ENCODE data around the gene PRMT7.

The PRMT7 gene

GRCh38 chr16:68289202-68289601, 21.6 kb upstream of the PRMT7 start:
- no peak overlapping the region for H3K4ac ChIP-seq (ENCODE audit: low read depth, low read length)
- H3K79me2 ChIP-seq (ENCODE audit: control insufficient read depth, insufficient read depth, low read length) = no peaks in the 10 kb centered on the region
- H2BK15ac ChIP-seq (replicated peaks; ENCODE audit: low read depth) = no peak overlapping the region
- H3K4me2 ChIP-seq (ENCODE audit: low read length) = no peak overlapping the region
- no peak overlapping the region for H3K4me3 ChIP-seq (ENCODE audit: low read length)
- H3K9ac ChIP-seq (ENCODE audit: low read length) = no peak overlapping the region
- no peak overlapping the region for H3K23ac ChIP-seq (ENCODE audit: low read length)
- H3K79me1 ChIP-seq (ENCODE audit: low read length) = peaks cover 11% of the 10 kb centered on the region
- H3K27ac ChIP-seq (ENCODE audit: low read depth, low read length) = no peak overlapping the region
- H3K27me3 ChIP-seq (ENCODE audit: insufficient read depth, low read length, poor library complexity) = no peaks in the 10 kb centered on the region
- no peak overlapping the region for H3K56ac ChIP-seq (ENCODE audit: low read length)
- H2AK5ac ChIP-seq (ENCODE audit: low read length) = no peak overlapping the region
- WGBS (ENCODE audit: extremely low coverage, insufficient coverage, low lambda C conversion rate) = no CpG with 5 or more reads among the region's 2 CpGs
- H2BK5ac ChIP-seq (ENCODE audit: low read length) = no peak overlapping the region
- H2BK120ac ChIP-seq (ENCODE audit: low read depth, low read length) = no peak overlapping the region
- no peak for DNase-seq
- no peak overlapping the region for H3K18ac ChIP-seq (ENCODE audit: low read length)
- no peak overlapping the region for H4K5ac ChIP-seq (ENCODE audit: low read length)
- peaks cover 17% of the 10 kb centered on the region for H3K36me3 ChIP-seq (ENCODE audit: control insufficient read depth, insufficient read depth, low read length)
- peaks cover 2% of the 10 kb centered on the region for H3K4me1 ChIP-seq (ENCODE audit: control insufficient read depth, low read depth, low read length)
- H4K8ac ChIP-seq (ENCODE audit: low read depth, low read length) = no peak overlapping the region

DNA sequence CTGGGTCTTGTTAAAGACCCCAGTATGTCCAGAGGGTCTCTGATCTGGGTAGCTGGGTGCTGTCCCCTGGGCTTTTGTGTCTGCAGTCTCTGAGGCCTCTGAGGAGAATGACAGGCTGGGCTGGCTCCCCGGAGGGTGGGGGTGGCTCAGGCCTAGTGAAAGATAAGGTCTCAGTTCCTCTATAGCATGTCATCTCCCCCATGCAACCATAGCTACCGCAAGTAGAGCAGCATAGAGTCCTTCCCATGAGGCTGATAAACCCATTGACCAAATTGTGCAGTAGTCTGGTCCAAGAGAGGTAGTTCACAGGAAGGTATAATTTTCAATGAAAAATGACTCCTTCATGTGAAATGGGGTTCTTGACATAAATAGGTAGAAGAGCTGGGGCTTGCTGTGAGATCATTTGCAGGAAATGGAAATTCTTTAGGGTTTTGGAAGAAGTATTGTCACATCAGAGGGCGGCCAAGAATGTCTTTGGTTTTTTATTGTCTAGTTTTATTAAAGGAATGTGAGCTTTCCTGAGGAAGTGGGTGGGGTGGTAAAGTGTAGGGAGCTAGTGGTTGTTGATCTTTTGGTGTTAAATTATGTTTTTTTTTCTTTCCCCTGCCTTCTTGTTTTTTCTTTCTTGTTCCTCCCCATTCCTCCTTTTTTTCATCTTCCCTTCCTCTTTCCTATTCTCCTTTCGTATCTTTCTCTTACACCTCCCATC, 21.0 kb upstream of the PRMT7 start:
- Histone ChIP-seq H4K8ac (ENCODE audit: low read depth, low read length) (no peak overlapping the region), H3K4me1 (ENCODE audit: control insufficient read depth, low read depth, low read length) (peaks cover 2% of the 10 kb centered on the region), H3K79me2 (ENCODE audit: control insufficient read depth, insufficient read depth, low read length) (no peaks in the 10 kb centered on the region), H3K9ac (ENCODE audit: low read length) (no peak overlapping the region), H2BK15ac (replicated peaks; ENCODE audit: low read depth) (no peak overlapping the region), H3K27ac (ENCODE audit: low read depth, low read length) (no peak overlapping the region), H3K79me1 (ENCODE audit: low read length) (peaks cover 11% of the 10 kb centered on the region), H3K4ac (ENCODE audit: low read depth, low read length) (no peak overlapping the region), H3K56ac (ENCODE audit: low read length) (no peak overlapping the region), H2BK120ac (ENCODE audit: low read depth, low read length) (no peak overlapping the region), H3K18ac (ENCODE audit: low read length) (no peak overlapping the region), H4K5ac (ENCODE audit: low read length) (no peak overlapping the region), H3K4me3 (ENCODE audit: low read length) (no peak overlapping the region), H2BK5ac (ENCODE audit: low read length) (no peak overlapping the region), H3K4me2 (ENCODE audit: low read length) (no peak overlapping the region), H3K27me3 (ENCODE audit: insufficient read depth, low read length, poor library complexity) (no peaks in the 10 kb centered on the region), H3K36me3 (ENCODE audit: control insufficient read depth, insufficient read depth, low read length) (peaks cover 20% of the 10 kb centered on the region), H3K23ac (ENCODE audit: low read length) (no peak overlapping the region), H2AK5ac (ENCODE audit: low read length) (no peak overlapping the region)
- peak; percentile 32 for DNase-seq
- 100% methylated on average over 1 of the region's 4 CpGs for WGBS (ENCODE audit: extremely low coverage, insufficient coverage, low lambda C conversion rate)

GRCh38 chr16:68290450-68290849, 20.4 kb upstream of the PRMT7 start:
- H3K36me3 ChIP-seq (ENCODE audit: control insufficient read depth, insufficient read depth, low read length) = peaks cover 20% of the 10 kb centered on the region
- no peak overlapping the region for H3K4ac ChIP-seq (ENCODE audit: low read depth, low read length)
- no peak overlapping the region for H4K8ac ChIP-seq (ENCODE audit: low read depth, low read length)
- H3K18ac ChIP-seq (ENCODE audit: low read length) = no peak overlapping the region
- H2AK5ac ChIP-seq (ENCODE audit: low read length) = no peak overlapping the region
- H3K4me3 ChIP-seq (ENCODE audit: low read length) = no peak overlapping the region
- H2BK5ac ChIP-seq (ENCODE audit: low read length) = no peak overlapping the region
- H3K4me2 ChIP-seq (ENCODE audit: low read length) = no peak overlapping the region
- no CpG with 5 or more reads among the region's 6 CpGs for WGBS (ENCODE audit: extremely low coverage, insufficient coverage, low lambda C conversion rate)
- DNase-seq = no peak
- H3K9ac ChIP-seq (ENCODE audit: low read length) = no peak overlapping the region
- H3K23ac ChIP-seq (ENCODE audit: low read length) = no peak overlapping the region
- peaks cover 6% of the 10 kb centered on the region for H3K79me1 ChIP-seq (ENCODE audit: low read length)
- H3K79me2 ChIP-seq (ENCODE audit: control insufficient read depth, insufficient read depth, low read length) = no peaks in the 10 kb centered on the region
- H4K5ac ChIP-seq (ENCODE audit: low read length) = no peak overlapping the region
- no peak overlapping the region for H2BK120ac ChIP-seq (ENCODE audit: low read depth, low read length)
- H3K27me3 ChIP-seq (ENCODE audit: insufficient read depth, low read length, poor library complexity) = no peaks in the 10 kb centered on the region
- H3K56ac ChIP-seq (ENCODE audit: low read length) = no peak overlapping the region
- peaks cover 2% of the 10 kb centered on the region for H3K4me1 ChIP-seq (ENCODE audit: control insufficient read depth, low read depth, low read length)
- H2BK15ac ChIP-seq (replicated peaks; ENCODE audit: low read depth) = no peak overlapping the region
- no peak overlapping the region for H3K27ac ChIP-seq (ENCODE audit: low read depth, low read length)

DNA sequence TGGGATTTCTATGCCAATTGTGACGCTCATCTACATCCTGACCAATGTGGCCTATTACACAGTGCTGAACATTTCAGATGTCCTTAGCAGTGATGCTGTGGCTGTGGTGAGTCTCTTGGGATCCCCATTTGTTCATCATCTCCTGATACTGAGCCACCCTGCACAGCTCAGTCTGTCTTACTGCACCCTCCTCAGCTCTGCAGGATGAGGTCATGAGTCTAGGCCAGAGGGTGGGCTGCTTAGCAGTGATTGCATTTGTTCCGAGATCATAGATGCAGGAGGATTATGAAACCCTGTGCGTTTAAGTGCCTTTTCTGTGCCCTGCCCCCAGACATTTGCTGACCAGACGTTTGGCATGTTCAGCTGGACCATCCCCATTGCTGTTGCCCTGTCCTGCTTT, 19.6 kb upstream of the PRMT7 start:
- no peak overlapping the region for H2BK15ac ChIP-seq (replicated peaks; ENCODE audit: low read depth)
- H3K27me3 ChIP-seq (ENCODE audit: insufficient read depth, low read length, poor library complexity) = no peaks in the 10 kb centered on the region
- no peak overlapping the region for H3K56ac ChIP-seq (ENCODE audit: low read length)
- no peak overlapping the region for H3K23ac ChIP-seq (ENCODE audit: low read length)
- no peak for DNase-seq
- no CpG with 5 or more reads among the region's 4 CpGs for WGBS (ENCODE audit: extremely low coverage, insufficient coverage, low lambda C conversion rate)
- H3K4me3 ChIP-seq (ENCODE audit: low read length) = no peak overlapping the region
- no peak overlapping the region for H2BK5ac ChIP-seq (ENCODE audit: low read length)
- H3K79me1 ChIP-seq (ENCODE audit: low read length) = peaks cover 2% of the 10 kb centered on the region
- H3K79me2 ChIP-seq (ENCODE audit: control insufficient read depth, insufficient read depth, low read length) = no peaks in the 10 kb centered on the region
- H3K4ac ChIP-seq (ENCODE audit: low read depth, low read length) = no peak overlapping the region
- H4K5ac ChIP-seq (ENCODE audit: low read length) = no peak overlapping the region
- peaks cover 20% of the 10 kb centered on the region for H3K36me3 ChIP-seq (ENCODE audit: control insufficient read depth, insufficient read depth, low read length)
- peaks cover 2% of the 10 kb centered on the region for H3K4me1 ChIP-seq (ENCODE audit: control insufficient read depth, low read depth, low read length)
- H3K9ac ChIP-seq (ENCODE audit: low read length) = no peak overlapping the region
- H2AK5ac ChIP-seq (ENCODE audit: low read length) = no peak overlapping the region
- H3K4me2 ChIP-seq (ENCODE audit: low read length) = no peak overlapping the region
- no peak overlapping the region for H2BK120ac ChIP-seq (ENCODE audit: low read depth, low read length)
- H3K27ac ChIP-seq (ENCODE audit: low read depth, low read length) = no peak overlapping the region
- no peak overlapping the region for H3K18ac ChIP-seq (ENCODE audit: low read length)
- no peak overlapping the region for H4K8ac ChIP-seq (ENCODE audit: low read depth, low read length)

DNA sequence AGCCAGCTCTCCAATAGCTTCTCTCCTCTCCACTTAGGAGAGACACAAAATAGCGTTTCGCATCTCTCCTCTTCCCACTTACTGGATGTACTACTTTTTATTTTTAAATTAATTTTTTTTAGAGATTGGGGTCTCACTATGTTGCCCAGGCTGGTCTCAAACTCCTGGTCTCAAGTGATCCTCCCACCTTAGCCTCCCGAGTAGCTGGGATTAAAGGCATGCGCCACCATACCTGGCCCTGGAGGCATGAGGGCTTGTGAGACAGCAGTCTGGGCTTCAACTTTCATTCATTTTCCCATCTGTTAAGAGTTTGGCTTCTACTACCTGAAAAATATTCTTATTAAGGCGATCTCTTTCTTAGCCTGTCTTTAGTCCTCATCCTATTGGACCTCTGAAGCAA, 18.4 kb upstream of the PRMT7 start:
- no peak overlapping the region for H3K4me3 ChIP-seq (ENCODE audit: low read length)
- H3K36me3 ChIP-seq (ENCODE audit: control insufficient read depth, insufficient read depth, low read length) = peaks cover 22% of the 10 kb centered on the region
- no peak overlapping the region for H3K23ac ChIP-seq (ENCODE audit: low read length)
- peaks cover 2% of the 10 kb centered on the region for H3K79me1 ChIP-seq (ENCODE audit: low read length)
- no peak overlapping the region for H3K4ac ChIP-seq (ENCODE audit: low read depth, low read length)
- H3K18ac ChIP-seq (ENCODE audit: low read length) = no peak overlapping the region
- H2BK5ac ChIP-seq (ENCODE audit: low read length) = no peak overlapping the region
- H2AK5ac ChIP-seq (ENCODE audit: low read length) = no peak overlapping the region
- H4K8ac ChIP-seq (ENCODE audit: low read depth, low read length) = no peak overlapping the region
- H3K4me1 ChIP-seq (ENCODE audit: control insufficient read depth, low read depth, low read length) = peaks cover 2% of the 10 kb centered on the region
- no peaks in the 10 kb centered on the region for H3K79me2 ChIP-seq (ENCODE audit: control insufficient read depth, insufficient read depth, low read length)
- DNase-seq = no peak
- no peak overlapping the region for H2BK120ac ChIP-seq (ENCODE audit: low read depth, low read length)
- no CpG with 5 or more reads among the region's 5 CpGs for WGBS (ENCODE audit: extremely low coverage, insufficient coverage, low lambda C conversion rate)
- H3K27me3 ChIP-seq (ENCODE audit: insufficient read depth, low read length, poor library complexity) = no peaks in the 10 kb centered on the region
- H3K4me2 ChIP-seq (ENCODE audit: low read length) = no peak overlapping the region
- H3K27ac ChIP-seq (ENCODE audit: low read depth, low read length) = no peak overlapping the region
- H2BK15ac ChIP-seq (replicated peaks; ENCODE audit: low read depth) = no peak overlapping the region
- H4K5ac ChIP-seq (ENCODE audit: low read length) = no peak overlapping the region
- H3K9ac ChIP-seq (ENCODE audit: low read length) = no peak overlapping the region
- H3K56ac ChIP-seq (ENCODE audit: low read length) = no peak overlapping the region

GRCh38 chr16:68296291-68296690, 14.5 kb upstream of the PRMT7 start:
- Histone ChIP-seq H3K79me2 (ENCODE audit: control insufficient read depth, insufficient read depth, low read length) (no peaks in the 10 kb centered on the region), H3K4ac (ENCODE audit: low read depth, low read length) (no peak overlapping the region), H3K4me3 (ENCODE audit: low read length) (no peak overlapping the region), H3K56ac (ENCODE audit: low read length) (no peak overlapping the region), H3K27ac (ENCODE audit: low read depth, low read length) (no peak overlapping the region), H2BK15ac (replicated peaks; ENCODE audit: low read depth) (no peak overlapping the region), H3K23ac (ENCODE audit: low read length) (no peak overlapping the region), H4K8ac (ENCODE audit: low read depth, low read length) (no peak overlapping the region), H2AK5ac (ENCODE audit: low read length) (no peak overlapping the region), H3K36me3 (ENCODE audit: control insufficient read depth, insufficient read depth, low read length) (peaks cover 28% of the 10 kb centered on the region), H2BK120ac (ENCODE audit: low read depth, low read length) (no peak overlapping the region), H3K4me2 (ENCODE audit: low read length) (no peak overlapping the region), H3K18ac (ENCODE audit: low read length) (no peak overlapping the region), H3K4me1 (ENCODE audit: control insufficient read depth, low read depth, low read length) (no peaks in the 10 kb centered on the region), H3K79me1 (ENCODE audit: low read length) (no peaks in the 10 kb centered on the region), H3K27me3 (ENCODE audit: insufficient read depth, low read length, poor library complexity) (no peaks in the 10 kb centered on the region), H2BK5ac (ENCODE audit: low read length) (no peak overlapping the region), H4K5ac (ENCODE audit: low read length) (no peak overlapping the region), H3K9ac (ENCODE audit: low read length) (no peak overlapping the region)
- no peak for DNase-seq
- WGBS (ENCODE audit: extremely low coverage, insufficient coverage, low lambda C conversion rate) = no CpG with 5 or more reads among the region's 12 CpGs

Measured in mesendoderm (in vitro differentiated cells).